ENCODE data around the gene FBLN5.

Gene FBLN5

DNA sequence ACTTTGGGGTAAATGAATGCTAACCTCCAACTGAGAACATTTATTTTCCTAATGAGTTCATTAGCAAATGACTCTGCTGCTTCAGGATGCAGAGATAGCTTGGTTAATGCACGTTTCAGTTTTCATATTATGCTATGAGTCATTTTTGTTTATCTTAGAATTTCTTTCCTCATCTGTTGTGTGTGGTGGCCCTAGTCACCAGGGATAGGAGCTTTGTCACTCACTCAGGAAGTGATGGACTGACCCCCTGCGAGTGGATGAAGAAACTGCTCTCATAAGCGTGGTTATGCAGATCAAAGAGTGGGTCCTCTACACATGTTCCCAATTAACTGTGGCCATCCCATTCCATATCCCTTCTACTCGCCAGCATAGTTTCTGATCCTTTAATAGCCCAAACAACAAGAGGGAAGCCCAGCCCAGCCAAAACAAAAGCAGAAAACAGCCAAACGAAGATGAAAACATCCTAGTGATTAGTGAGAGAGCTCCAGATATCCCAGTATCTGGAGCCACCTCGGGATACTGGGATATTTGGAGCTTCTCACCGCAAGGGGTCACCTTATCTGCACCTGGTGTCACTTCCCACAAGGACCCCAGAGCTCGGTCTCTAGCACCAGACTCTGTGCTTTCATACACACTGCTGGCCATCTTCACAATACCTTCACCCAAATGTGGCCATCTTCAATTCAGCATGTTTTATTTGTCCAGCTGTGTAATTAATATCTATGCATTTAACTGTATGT, 88.8 kb downstream of the FBLN5 start:
- H3K4me3 ChIP-seq (ENCODE audit: low read length) = peak overlapping the region; percentile 22
- peak overlapping the region; percentile 69 for H3K4me2 ChIP-seq (ENCODE audit: low read length)
- H3K36me3 ChIP-seq (replicated peaks; ENCODE audit: low read depth, low read length) = no peaks in the 10 kb centered on the region
- no peak overlapping the region for H3K27ac ChIP-seq (ENCODE audit: low read length)
- no peak overlapping the region for H2AFZ ChIP-seq (ENCODE audit: low read depth, low read length)
- H3K4me1 ChIP-seq (ENCODE audit: low read length) = peaks cover 26% of the 10 kb centered on the region
- H3K9ac ChIP-seq (ENCODE audit: low read length) = no peak overlapping the region
- H3K27me3 ChIP-seq (ENCODE audit: low read depth, low read length) = peaks cover 27% of the 10 kb centered on the region
- H3K9me3 ChIP-seq (ENCODE audit: insufficient read depth, low read length) = no peaks in the 10 kb centered on the region
- H4K20me1 ChIP-seq (ENCODE audit: insufficient read depth, low read length) = no peaks in the 10 kb centered on the region
- H3K79me2 ChIP-seq (ENCODE audit: low read length) = no peaks in the 10 kb centered on the region
- TF ChIP-seq, protein P1, sequence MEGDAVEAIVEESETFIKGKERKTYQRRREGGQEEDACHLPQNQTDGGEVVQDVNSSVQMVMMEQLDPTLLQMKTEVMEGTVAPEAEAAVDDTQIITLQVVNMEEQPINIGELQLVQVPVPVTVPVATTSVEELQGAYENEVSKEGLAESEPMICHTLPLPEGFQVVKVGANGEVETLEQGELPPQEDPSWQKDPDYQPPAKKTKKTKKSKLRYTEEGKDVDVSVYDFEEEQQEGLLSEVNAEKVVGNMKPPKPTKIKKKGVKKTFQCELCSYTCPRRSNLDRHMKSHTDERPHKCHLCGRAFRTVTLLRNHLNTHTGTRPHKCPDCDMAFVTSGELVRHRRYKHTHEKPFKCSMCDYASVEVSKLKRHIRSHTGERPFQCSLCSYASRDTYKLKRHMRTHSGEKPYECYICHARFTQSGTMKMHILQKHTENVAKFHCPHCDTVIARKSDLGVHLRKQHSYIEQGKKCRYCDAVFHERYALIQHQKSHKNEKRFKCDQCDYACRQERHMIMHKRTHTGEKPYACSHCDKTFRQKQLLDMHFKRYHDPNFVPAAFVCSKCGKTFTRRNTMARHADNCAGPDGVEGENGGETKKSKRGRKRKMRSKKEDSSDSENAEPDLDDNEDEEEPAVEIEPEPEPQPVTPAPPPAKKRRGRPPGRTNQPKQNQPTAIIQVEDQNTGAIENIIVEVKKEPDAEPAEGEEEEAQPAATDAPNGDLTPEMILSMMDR (IDR thresholded peaks at IDR 0.05; ENCODE audit: low read depth, low read length) = peak; percentile 64
- no peak for TF ChIP-seq EZH2phosphoT487 (IDR thresholded peaks at IDR 0.05; ENCODE audit: low read depth)

DNA sequence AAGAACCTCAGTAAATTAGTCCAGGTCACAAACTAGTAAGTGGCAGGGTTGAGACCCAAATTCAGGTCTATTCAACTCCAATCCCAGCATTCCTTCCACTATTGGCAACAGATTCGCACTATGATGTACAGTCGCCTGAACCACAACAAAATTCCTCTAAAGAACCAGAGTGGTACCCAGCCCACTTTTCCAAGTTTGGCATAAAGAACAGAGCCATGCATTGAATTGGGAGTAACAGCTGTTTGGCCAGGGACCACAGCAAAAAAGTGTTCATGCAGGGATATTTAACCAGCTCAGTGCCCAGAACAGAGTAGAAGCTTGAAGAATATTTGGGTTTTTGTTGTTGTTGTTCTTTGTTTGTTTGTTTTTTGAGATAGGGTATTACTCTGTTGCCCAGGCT, 89.9 kb downstream of the FBLN5 start:
- H3K36me3 ChIP-seq (replicated peaks; ENCODE audit: low read depth, low read length) = no peaks in the 10 kb centered on the region
- no peaks in the 10 kb centered on the region for H3K9me3 ChIP-seq (ENCODE audit: insufficient read depth, low read length)
- no peaks in the 10 kb centered on the region for H4K20me1 ChIP-seq (ENCODE audit: insufficient read depth, low read length)
- H3K4me2 ChIP-seq (ENCODE audit: low read length) = 0 out of 2 replicates have a peak overlapping the region, but pooled peaks have one; percentile 9
- H3K27ac ChIP-seq (ENCODE audit: low read length) = no peak overlapping the region
- H3K79me2 ChIP-seq (ENCODE audit: low read length) = no peaks in the 10 kb centered on the region
- H3K27me3 ChIP-seq (ENCODE audit: low read depth, low read length) = peaks cover 27% of the 10 kb centered on the region
- TF ChIP-seq, protein P1 (IDR thresholded peaks at IDR 0.05; ENCODE audit: low read depth, low read length) = no peak
- no peak for TF ChIP-seq EZH2phosphoT487 (IDR thresholded peaks at IDR 0.05; ENCODE audit: low read depth)
- H3K4me3 ChIP-seq (ENCODE audit: low read length) = no peak overlapping the region
- no peak overlapping the region for H2AFZ ChIP-seq (ENCODE audit: low read depth, low read length)
- H3K4me1 ChIP-seq (ENCODE audit: low read length) = peaks cover 26% of the 10 kb centered on the region
- H3K9ac ChIP-seq (ENCODE audit: low read length) = no peak overlapping the region

DNA sequence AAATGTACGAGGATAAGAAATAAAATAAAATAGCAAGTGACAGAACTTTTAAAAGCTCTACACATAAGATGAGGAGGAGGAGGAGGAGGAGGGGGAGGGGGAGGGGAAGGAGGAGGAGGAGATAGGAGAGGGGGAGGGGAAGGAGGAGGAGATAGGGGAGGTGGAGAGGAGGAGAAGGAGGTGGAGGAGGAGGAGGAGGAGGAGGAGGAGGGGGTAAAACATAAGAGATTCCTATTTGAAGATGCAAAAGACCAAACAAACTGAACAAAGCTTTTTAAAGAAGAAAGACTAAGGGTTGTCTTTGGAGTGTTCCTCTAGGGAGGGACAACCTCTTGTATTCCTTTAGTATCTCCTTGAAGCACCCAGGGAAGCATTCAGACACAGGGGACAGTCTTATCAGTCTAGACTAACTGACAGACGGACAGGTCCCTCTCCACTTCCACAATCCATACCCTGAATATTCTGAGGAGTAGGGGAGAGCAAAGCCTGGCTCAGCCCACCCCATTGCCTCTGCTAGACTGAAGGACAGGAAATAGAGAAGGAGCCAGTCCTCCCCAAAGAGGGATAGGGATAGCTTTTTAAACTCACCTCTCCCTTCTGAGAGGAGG, 93.1 kb downstream of the FBLN5 start:
- Histone ChIP-seq H3K4me2 (ENCODE audit: low read length) (no peak overlapping the region), H3K27ac (ENCODE audit: low read length) (no peak overlapping the region), H4K20me1 (ENCODE audit: insufficient read depth, low read length) (no peaks in the 10 kb centered on the region), H3K4me3 (ENCODE audit: low read length) (no peak overlapping the region), H3K79me2 (ENCODE audit: low read length) (no peaks in the 10 kb centered on the region), H3K9me3 (ENCODE audit: insufficient read depth, low read length) (no peaks in the 10 kb centered on the region), H3K36me3 (replicated peaks; ENCODE audit: low read depth, low read length) (no peaks in the 10 kb centered on the region), H3K27me3 (ENCODE audit: low read depth, low read length) (peaks cover 13% of the 10 kb centered on the region), H2AFZ (ENCODE audit: low read depth, low read length) (no peak overlapping the region), H3K9ac (ENCODE audit: low read length) (no peak overlapping the region), H3K4me1 (ENCODE audit: low read length) (peaks cover 25% of the 10 kb centered on the region)
- no peak for TF ChIP-seq EZH2phosphoT487 (IDR thresholded peaks at IDR 0.05; ENCODE audit: low read depth)
- TF ChIP-seq, protein P1 (IDR thresholded peaks at IDR 0.05; ENCODE audit: low read depth, low read length) = no peak

DNA sequence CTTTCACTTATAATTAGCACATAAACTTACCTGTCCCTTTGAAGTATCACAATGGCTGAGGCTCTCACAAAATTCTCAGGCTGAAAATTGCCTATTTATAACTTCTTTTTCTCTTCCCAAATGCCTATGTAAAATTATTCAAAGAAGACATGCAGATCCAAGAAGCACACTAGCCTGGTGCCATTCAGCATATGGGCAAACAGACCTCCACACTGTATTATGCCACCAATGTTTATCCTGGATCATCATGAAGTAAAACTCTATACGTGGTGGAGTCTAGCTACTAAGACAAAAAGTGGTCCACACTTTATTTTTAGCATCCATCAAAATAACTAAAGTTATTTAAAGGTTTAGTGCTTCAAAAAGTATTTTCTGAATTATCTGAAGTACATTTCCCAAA, 95.9 kb downstream of the FBLN5 start:
- Histone ChIP-seq H3K79me2 (ENCODE audit: low read length) (no peaks in the 10 kb centered on the region), H3K4me2 (ENCODE audit: low read length) (no peak overlapping the region), H3K9ac (ENCODE audit: low read length) (no peak overlapping the region), H3K36me3 (replicated peaks; ENCODE audit: low read depth, low read length) (peaks cover 6% of the 10 kb centered on the region), H3K9me3 (ENCODE audit: insufficient read depth, low read length) (no peaks in the 10 kb centered on the region), H3K4me1 (ENCODE audit: low read length) (peaks cover 35% of the 10 kb centered on the region), H2AFZ (ENCODE audit: low read depth, low read length) (no peak overlapping the region), H3K4me3 (ENCODE audit: low read length) (no peak overlapping the region), H3K27ac (ENCODE audit: low read length) (no peak overlapping the region), H3K27me3 (ENCODE audit: low read depth, low read length) (peaks cover 11% of the 10 kb centered on the region; the same call in 1 of the 2 replicates), H4K20me1 (ENCODE audit: insufficient read depth, low read length) (no peaks in the 10 kb centered on the region)
- TF ChIP-seq EZH2phosphoT487 (IDR thresholded peaks at IDR 0.05; ENCODE audit: low read depth) = no peak
